Endometrium (tissue), 2 donors: Measurements from ENCODE around the gene EGR4.
"Not testable (repeated sequence)": the region's sequence is repeated elsewhere in the genome, so short reads cannot be mapped to it uniquely, and the experiment has no call there.

Experiments used
- FAIRE-seq: peaks from 2 replicates; lab custom pipeline; 2012; peaks lifted over from hg19 to GRCh38; lab: Jason Lieb, UNC
- donor health status: control.
- donor health status: control.

Gene EGR4

GRCh38 chr2:73263540-73264331 is 29.6 kb downstream of the EGR4 start:
- FAIRE-seq, result no peak

GRCh38 chr2:73262691-73263429 is 30.5 kb downstream of the EGR4 start:
- FAIRE-seq, result not testable (repeated sequence)

GRCh38 chr2:73262108-73262651 is 31.2 kb downstream of the EGR4 start:
- no peak for FAIRE-seq

GRCh38 chr2:73260338-73260984 is 32.9 kb downstream of the EGR4 start:
- FAIRE-seq, result no peak

GRCh38 chr2:73259704-73260337 is 33.5 kb downstream of the EGR4 start:
- FAIRE-seq, result no peak

GRCh38 chr2:73259276-73259675 is 34.1 kb downstream of the EGR4 start:
- FAIRE-seq, result no peak

GRCh38 chr2:73258913-73259215 is 34.5 kb downstream of the EGR4 start:
- FAIRE-seq, result no peak

- no peak for FAIRE-seq
Observed at GRCh38 chr2:73258186-73258912, 35.0 kb downstream of the EGR4 start.

- no peak for FAIRE-seq
Observed at GRCh38 chr2:73257425-73258125, 35.8 kb downstream of the EGR4 start.

GRCh38 chr2:73257021-73257420 is 36.3 kb downstream of the EGR4 start:
- FAIRE-seq, result no peak

GRCh38 chr2:73256618-73256922 is 36.8 kb downstream of the EGR4 start:
- FAIRE-seq, result no peak

- no peak for FAIRE-seq
Observed at GRCh38 chr2:73255907-73256617, 37.3 kb downstream of the EGR4 start.

- FAIRE-seq, result no peak
Observed at GRCh38 chr2:73255007-73255644, 38.2 kb downstream of the EGR4 start.

- FAIRE-seq, result no peak
Observed at GRCh38 chr2:73254343-73255006, 38.9 kb downstream of the EGR4 start.

GRCh38 chr2:73253901-73254300 is 39.4 kb downstream of the EGR4 start:
- FAIRE-seq, result no peak

GRCh38 chr2:73253400-73253799 is 39.9 kb downstream of the EGR4 start:
- FAIRE-seq, result no peak

GRCh38 chr2:73252238-73253027 is 40.9 kb downstream of the EGR4 start:
- no peak for FAIRE-seq
